Right forelimb (tissue), 1 donor: ENCODE data around the gene OSTN.
"Not testable (repeated sequence)": the region's sequence is repeated elsewhere in the genome, so short reads cannot be mapped to it uniquely, and the experiment has no call there.

Experiments used
- DNase-seq: peaks from one replicate; pipeline ENCODE4 v3.0.0-alpha.2; 2018

Gene OSTN

DNA sequence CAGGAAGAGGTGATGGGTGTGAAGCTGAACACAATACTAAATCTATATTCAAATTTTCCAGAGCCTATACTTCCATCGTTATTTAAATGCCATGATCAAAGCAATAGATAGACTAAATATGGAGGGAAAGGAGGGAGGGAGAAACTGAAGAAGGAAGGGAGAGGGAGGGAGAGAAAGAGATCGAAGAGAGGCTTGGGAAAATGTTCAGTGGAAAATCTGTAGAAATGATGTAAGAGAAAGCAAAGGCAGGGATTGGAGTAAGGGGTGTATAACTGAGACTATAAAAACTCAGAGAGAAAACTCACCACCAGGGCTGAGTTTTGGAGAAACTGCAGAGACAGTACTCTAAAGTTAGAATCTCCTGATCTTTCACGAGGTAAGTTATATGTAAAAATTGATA lies at the start of gene OSTN:
Gene OSTN, plus strand, starts transcription at position 310 of the 400 bp plus-strand sequence. CDS start 13,292 bp downstream, outside the sequence.
- no peak for DNase-seq

DNA sequence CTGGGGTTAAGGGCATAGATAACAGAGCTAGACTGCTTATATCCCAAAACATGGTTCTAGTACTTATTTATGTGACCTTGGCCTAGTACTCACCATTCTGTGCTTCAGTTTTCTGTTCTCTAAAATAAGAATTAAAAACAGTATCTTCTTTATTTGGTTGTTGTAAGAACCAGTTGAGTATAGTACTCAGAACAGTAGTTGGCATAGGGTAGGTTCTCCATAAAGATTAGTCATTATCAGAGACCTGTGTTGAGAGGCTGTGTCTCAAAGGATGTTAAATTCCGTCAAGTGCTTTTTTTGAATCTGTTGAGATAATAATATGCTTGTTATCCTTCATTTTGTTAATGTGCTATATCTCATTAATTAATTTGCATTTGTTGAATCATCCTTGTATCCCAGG lies 47.4 kb upstream of the OSTN start:
- DNase-seq, result no peak

- no peak for DNase-seq
Observed at GRCh38 chr3:191154827-191155226, 44.2 kb upstream of the OSTN start.

- DNase-seq, result no peak
Observed at GRCh38 chr3:191158247-191158646, 40.8 kb upstream of the OSTN start.

DNA sequence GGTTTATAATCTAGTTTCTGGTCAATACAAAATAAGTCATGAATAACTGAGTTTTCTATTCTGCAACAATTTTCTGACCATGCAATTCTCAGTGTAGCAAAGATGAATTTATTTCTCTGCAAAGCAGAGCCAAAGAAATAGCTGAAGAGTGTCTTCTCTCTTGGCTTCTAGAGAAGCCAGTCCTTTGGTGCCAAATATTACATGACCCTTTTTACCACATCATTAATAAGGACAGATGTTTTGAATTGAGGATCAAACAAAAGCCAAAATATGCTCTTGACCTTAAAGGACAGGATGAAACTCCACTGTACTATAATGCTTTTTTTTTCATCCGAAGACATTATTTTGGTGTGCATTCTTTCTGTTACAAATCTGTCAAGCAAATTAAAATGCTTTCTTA lies 40.2 kb upstream of the OSTN start:
- no peak for DNase-seq

DNA sequence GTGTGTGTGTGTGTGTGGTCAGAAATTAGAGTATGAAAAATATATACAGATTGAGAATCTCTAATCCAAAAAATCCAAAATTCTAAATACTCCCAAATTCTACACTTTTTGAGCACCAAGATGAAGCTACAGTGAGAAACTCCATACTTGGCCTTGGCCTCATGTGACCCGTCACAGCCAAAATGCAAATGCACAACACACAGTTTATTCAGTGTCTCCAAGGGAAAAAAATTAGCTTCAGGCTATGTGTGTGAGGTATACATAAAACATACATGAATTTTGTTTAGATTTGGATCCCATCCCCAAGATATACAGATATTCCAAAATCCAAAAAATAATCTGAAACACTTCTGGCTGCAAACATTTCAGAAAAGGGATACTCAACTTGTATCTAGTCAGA lies 33.2 kb upstream of the OSTN start:
- no peak for DNase-seq

DNA sequence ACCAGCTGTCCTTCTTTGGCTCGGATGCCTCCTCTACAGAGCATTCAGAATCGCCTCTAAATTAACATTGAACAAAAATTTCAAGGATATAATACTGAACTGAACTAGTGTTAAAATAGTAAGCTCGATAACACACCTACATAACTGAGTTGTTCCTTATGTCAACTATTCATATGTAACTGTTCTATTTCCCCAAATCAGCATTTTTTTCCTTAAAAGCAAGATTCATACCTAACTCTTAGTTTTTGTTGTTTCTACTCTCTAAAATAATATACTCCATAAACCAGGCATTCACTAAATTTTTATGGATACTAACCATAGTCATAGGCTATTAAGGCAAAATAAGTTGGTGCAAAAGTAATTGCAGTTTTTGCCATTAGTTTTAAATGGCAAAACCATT lies 32.7 kb upstream of the OSTN start:
- no peak for DNase-seq

GRCh38 chr3:191169566-191169965 lies 29.5 kb upstream of the OSTN start:
- no peak for DNase-seq

- DNase-seq, result no peak
Observed at GRCh38 chr3:191170097-191170496, 28.9 kb upstream of the OSTN start.

DNA sequence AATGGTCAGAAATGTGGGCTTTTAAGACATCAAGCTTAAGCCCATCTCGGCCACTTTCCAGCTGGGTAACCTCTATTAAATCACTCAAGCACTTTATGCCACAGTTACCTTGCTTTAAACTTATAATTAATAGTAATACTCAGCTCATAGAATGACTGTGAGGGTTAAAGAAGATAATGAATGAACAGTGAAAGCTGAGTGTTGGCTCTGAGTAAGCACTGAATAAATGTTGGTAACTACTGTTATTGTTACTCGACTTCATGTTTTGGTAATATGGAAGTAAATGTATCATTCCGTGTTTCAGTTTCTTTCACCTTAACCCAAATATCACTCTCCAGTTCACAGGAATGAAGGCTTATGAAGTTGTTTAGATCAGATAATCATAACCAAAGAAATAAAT lies 23.9 kb upstream of the OSTN start:
- no peak for DNase-seq

GRCh38 chr3:191176038-191176785 lies 22.8 kb upstream of the OSTN start:
- DNase-seq, result no peak

DNA sequence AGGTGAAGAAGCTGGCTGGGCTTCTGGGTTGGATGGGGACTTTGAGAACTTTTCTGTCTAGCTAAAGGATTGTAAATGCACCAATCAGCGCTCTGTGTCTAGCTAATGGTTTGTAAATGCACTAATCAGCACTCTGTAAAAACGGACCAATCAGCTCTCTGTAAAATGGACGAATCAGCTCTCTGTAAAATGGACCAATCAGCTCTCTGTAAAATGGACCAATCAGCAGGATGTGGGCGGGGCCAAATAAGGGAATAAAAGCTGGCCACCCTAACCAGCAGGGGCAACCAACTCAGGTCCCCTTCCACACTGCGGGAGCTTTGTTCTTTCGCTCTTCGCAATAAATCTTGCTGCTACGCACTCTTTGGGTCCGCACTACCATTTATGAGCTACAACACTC lies 13.7 kb upstream of the OSTN start:
- not testable (repeated sequence) for DNase-seq

DNA sequence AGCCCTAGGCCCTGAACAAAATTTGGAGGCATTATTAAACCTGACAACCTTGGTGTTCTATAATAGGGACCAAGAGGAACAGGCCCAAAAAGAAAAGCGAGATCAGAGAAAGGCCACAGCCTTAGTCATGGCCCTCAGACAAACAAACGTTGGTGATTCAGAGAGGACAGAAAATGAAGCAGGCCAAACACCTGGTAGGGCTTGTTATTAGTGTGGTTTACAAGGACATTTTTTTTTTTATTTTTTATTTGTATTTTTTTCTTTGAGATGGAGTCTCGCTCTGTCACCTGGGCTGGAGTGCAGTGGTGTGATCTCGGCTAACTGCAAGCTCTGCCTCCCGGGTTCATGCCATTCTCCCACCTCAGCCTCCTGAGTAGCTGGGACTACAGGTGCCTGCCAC lies 10.8 kb upstream of the OSTN start:
- not testable (repeated sequence) for DNase-seq

- not testable (repeated sequence) for DNase-seq
Observed at GRCh38 chr3:191192270-191192669, 6.8 kb upstream of the OSTN start.

DNA sequence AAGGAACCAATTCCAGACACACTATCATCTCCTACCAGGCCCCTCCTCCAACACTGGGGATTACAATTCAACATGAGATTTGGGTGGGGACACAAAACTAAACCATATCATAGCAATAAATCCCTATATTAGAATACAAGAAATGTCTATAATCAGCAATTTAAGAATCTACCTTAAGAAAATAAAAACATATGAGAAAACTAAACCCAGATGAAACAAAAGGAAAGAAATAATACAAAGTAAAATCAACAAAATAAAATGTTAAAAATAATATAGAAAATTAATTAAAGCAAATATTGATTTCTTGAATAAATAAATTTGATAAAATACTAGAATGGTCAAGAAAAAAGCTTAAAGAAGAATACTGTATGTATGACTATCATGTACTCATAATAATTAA lies 6.1 kb upstream of the OSTN start:
- no peak for DNase-seq

DNA sequence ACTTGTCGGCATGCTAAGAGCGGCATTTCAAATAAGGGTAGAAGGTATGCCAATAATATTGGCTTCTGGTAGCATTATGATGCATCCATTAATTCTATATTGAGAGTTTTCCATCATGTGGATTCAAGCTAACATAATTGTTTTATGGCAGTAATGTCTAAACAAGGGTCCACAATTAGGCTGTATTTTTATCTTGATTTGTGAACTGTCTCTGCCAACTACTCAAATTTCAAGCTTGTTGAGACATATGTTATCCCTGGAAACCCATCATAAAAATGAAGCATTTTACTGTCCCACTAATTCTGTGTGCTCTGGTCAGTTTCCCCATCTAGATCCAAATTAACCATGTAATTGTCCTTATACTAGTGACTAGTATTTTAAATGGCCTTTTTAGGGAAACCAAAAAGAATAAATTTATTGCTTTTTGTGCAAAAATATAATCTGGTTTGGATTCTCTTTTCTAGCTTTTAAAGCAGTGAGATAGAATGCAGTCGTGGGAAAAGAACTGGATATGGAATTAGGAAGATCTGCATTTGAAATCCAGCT lies 1.2 kb upstream of the OSTN start:
- no peak for DNase-seq

DNA sequence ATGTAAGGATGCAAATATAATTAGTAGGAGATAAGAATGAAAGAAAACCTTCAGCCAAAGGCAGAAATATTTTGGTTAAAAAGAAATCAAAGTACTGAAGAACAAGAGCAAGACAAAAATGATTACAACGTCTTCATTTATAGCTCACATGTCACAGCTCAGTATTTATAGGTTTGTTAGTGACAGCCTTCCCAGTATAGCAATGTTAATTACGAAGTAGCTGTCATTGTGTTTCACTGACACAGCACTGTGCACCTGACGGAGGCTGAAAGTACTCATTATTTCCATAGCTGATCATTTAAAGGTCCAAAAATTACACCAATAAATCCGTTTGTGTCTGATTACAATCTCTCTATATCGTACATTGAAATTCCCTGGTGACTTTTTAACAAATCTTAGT lies 561 bp upstream of the OSTN start:
- no peak for DNase-seq

GRCh38 chr3:191210032-191210431 lies 11.0 kb downstream of the OSTN start:
- DNase-seq, result no peak

- no peak for DNase-seq
Observed at GRCh38 chr3:191216510-191216909, 17.5 kb downstream of the OSTN start.

DNA sequence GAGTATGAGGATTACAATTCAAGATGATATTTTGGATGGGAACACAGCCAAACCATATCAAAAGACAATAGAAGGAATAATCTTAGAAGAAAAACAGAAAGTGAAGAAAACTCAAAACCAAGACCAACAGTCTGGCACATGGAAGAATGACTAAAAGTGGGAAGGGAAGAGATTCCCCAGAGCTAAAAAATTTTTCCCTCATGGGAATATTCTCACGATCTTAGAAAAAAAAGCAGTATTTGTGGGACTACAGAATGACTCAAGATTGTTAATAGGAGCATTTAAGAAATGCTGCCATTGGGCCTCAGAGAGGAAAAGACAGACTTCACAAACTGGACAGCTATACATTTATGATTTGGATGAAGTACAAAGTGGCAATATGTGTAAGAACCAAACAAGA lies 18.3 kb downstream of the OSTN start:
- no peak for DNase-seq

DNA sequence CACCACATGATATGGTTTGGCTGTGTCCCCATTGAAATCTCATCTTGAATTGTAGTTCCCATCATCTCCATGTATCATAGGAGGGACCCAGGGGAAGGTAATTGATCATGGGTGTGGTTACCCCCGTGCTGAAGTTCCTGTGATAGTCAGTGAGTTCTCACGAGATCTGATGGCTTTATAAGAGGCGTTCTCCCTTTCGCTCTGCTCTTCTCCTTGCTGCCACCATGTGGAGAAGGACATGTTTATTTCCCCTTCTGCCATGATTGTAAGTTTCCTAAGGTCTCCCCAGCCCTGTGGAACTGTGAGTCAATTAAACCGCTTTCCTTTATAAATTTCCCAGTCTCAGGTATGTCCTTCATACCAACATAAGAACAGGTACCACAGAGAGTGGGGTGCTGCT lies 21.9 kb downstream of the OSTN start:
- no peak for DNase-seq

- no peak for DNase-seq
Observed at GRCh38 chr3:191221638-191222037, 22.6 kb downstream of the OSTN start.

- DNase-seq, result no peak
Observed at GRCh38 chr3:191227541-191227940, 28.5 kb downstream of the OSTN start.

DNA sequence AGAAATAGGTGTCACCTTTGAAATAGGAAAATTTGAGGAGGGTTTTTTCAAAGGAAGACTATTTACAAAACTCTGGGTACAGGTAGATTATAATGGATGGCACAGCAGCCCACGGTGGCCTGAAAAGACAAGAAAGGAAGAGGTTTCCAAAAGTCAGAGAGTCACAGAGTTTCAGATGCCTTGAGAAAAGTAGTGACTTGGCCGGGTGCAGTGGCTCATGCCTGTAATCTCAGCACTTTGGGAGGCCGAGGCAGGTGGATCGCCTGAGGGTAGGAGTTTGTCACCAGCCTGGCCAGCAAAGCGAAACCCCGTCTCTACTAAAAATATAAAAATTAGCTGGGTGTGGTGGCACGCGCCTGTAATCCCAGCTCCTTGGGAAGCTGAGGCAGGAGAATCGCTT lies 35.2 kb downstream of the OSTN start:
- no peak for DNase-seq
